Activated naive CD8-positive, alpha-beta T cell (primary cell): ENCODE measurements around the gene SSUH2.
"Not testable (repeated sequence)": the region's sequence is repeated elsewhere in the genome, so short reads cannot be mapped to it uniquely, and the experiment has no call there.

ENCODE experiments used
- H3K27ac Mint-ChIP-seq: one replicate; pipeline ENCODE4 v1.8.0; 2021; ENCODE audit warnings: mixed read lengths
- H3K27me3 Mint-ChIP-seq: one replicate; pipeline ENCODE4 v1.8.0; 2021; ENCODE audit warnings: mixed read lengths
- H3K36me3 Mint-ChIP-seq: one replicate; pipeline ENCODE4 v1.8.0; 2021; ENCODE audit warnings: mixed read lengths
- H3K4me1 Mint-ChIP-seq: one replicate; pipeline ENCODE4 v1.8.0; 2021; ENCODE audit warnings: low read depth, mixed read lengths
- H3K4me3 Mint-ChIP-seq: one replicate; pipeline ENCODE4 v1.8.0; 2021; ENCODE audit warnings: mild to moderate bottlenecking, mixed read lengths
- H3K9me3 Mint-ChIP-seq: one replicate; pipeline ENCODE4 v1.8.0; 2021; ENCODE audit warnings: low read depth, mixed read lengths

SSUH2 gene

DNA sequence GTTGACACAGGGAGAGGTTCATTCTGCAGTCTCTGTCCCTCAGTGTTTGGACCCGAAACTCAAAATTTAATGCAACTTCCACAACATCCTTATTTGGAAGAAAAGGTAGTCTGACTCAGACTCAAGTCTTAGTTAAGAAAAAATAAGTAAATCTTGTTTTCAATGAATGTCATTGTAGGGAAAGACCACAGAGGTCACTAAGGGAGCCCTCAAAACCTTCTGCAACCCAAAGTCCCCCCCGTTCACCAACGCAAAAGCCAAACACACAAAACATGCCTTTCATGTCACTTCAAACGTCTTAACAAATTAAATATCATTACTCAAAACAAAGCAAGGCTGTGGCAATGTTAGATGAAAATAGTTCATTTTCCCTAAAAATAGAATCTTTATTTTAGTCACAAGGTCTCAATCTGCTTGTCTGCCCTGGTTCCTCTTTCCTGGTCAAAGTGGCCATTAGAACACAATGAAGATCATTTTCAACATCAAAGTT lies 20.9 kb upstream of the SSUH2 start:
- H3K36me3 Mint-ChIP-seq = no peaks in the 10 kb centered on the region
- H3K27ac Mint-ChIP-seq = no peak overlapping the region
- no peaks in the 10 kb centered on the region for H3K9me3 Mint-ChIP-seq
- H3K27me3 Mint-ChIP-seq = peaks cover 15% of the 10 kb centered on the region
- no peak overlapping the region for H3K4me3 Mint-ChIP-seq
- H3K4me1 Mint-ChIP-seq = no peaks in the 10 kb centered on the region

- Mint-ChIP-seq H3K4me1 (no peaks in the 10 kb centered on the region), H3K9me3 (no peaks in the 10 kb centered on the region), H3K4me3 (no peak overlapping the region), H3K27ac (no peak overlapping the region), H3K36me3 (no peaks in the 10 kb centered on the region), H3K27me3 (peaks cover 19% of the 10 kb centered on the region)
These were observed 18.8 kb upstream of the SSUH2 start for GRCh38 chr3:8663177-8664061.

- H3K4me1 Mint-ChIP-seq = no peaks in the 10 kb centered on the region
- H3K27me3 Mint-ChIP-seq = peaks cover 19% of the 10 kb centered on the region
- H3K36me3 Mint-ChIP-seq = no peaks in the 10 kb centered on the region
- H3K9me3 Mint-ChIP-seq = no peaks in the 10 kb centered on the region
- H3K4me3 Mint-ChIP-seq = no peak overlapping the region
- H3K27ac Mint-ChIP-seq = no peak overlapping the region
These were observed 18.0 kb upstream of the SSUH2 start for GRCh38 chr3:8662594-8662993.

DNA sequence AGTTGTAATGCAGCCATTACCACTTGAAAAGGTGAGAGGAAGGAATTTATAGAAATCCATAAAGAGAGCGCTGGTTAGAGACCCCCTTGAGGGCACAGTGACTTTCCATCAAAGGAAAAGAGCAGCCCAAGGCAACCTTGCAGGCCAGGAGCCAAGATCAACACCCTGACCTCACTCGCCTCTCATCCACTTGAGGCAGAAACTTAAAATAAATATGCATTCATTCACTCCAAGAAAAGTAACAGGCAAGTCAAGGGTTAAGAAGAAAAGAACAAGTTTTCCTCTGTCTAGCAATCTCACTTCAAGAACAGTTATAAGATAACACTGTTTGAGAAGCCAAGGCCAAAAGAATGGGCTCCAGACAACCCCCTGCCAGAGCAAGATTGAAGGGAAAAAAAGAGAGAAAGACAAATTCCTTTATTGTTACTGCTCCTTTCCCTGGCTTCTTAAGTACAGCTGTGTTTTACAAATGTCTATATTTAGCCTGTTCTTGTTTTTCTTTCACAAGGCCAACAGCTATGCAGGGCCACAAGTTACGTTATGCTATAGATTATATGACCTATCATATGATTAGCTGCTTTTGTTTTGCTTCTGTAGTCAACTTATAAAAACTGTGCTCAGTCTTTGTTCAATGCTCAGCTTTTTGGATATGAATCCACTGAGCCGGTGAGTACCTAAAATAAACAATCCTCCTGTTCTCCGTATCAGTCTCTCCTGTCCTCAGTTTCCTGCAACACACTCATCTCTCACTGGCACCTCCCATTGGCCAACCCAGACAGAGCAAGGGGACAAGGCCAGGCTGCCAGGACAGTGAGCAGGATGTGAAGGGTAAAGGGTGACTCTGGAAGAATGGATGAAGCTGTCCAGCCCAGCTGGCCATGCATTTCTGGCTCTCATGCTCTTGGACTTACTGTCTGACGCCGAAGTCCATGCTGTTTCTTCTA lies 15.8 kb upstream of the SSUH2 start:
- no peaks in the 10 kb centered on the region for H3K4me1 Mint-ChIP-seq
- H3K27ac Mint-ChIP-seq = no peak overlapping the region
- peaks cover 22% of the 10 kb centered on the region for H3K27me3 Mint-ChIP-seq
- no peak overlapping the region for H3K4me3 Mint-ChIP-seq
- no peaks in the 10 kb centered on the region for H3K9me3 Mint-ChIP-seq
- H3K36me3 Mint-ChIP-seq = no peaks in the 10 kb centered on the region

DNA sequence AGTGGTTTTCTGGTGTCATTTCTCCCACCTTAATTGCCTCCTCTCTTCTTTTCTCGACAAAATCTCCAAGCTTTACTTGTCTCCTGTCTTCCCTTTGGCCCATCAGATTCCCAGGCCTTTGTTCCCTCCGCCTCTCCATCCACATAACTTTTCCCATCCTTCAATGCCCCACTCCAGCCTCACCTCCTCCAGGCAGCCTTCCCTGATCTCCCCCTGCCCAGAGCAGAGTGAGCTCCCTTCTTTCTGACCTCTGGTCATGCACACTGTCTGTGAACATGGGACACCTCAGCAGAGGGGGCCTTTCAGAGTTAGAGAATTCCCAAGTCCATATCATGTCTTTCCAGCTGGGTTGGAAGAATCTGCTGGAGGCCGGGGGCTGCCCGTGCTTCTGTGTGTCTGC lies 14.6 kb upstream of the SSUH2 start:
- no peaks in the 10 kb centered on the region for H3K36me3 Mint-ChIP-seq
- no peaks in the 10 kb centered on the region for H3K9me3 Mint-ChIP-seq
- H3K4me1 Mint-ChIP-seq = no peaks in the 10 kb centered on the region
- H3K27ac Mint-ChIP-seq = no peak overlapping the region
- peaks cover 23% of the 10 kb centered on the region for H3K27me3 Mint-ChIP-seq
- H3K4me3 Mint-ChIP-seq = no peak overlapping the region

DNA sequence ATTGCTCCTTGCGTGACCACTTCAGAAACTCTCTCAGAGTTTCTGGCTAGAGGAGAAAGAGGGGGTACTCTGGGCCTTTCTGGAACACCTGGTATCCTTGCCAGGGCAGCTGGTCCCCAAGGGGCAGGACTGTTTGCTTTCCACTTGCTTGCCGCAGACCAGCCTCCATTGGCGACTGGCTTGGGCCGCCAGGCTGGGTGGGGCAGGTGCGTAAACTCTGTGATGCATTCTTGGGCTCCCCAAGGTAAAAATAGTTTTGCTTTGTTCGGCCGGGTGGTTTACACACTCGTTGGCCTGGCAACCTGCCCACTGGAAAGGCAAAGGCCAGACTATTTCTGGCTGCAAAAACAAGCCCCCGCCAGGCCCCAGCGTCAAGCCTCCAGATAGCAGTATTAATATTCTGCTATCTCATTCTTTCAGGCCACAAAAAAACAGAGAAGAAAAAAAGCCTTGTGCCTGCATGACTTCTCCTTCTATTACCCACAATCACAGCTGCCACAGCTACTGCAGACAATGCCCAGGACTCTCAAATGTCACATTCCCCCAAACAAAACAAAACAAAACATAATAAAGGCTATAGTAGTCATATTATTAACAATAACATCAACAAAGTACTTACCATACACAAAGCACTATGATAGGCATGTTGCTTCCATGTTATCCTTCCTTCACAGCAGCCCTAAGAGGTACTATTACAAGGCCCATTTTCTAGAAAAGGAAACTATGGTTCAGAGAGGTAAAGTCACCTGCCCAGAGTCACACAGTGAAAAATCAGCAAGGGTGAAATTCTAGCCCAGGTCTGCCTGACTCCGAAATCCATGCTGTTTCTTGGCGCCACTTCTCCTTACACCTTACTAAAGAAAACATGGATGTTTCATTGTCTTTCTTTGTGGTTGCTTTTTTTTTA lies 14.0 kb upstream of the SSUH2 start:
- Mint-ChIP-seq H3K4me1 (no peaks in the 10 kb centered on the region), H3K27me3 (peaks cover 22% of the 10 kb centered on the region), H3K4me3 (no peak overlapping the region), H3K27ac (no peak overlapping the region), H3K36me3 (no peaks in the 10 kb centered on the region), H3K9me3 (no peaks in the 10 kb centered on the region)

DNA sequence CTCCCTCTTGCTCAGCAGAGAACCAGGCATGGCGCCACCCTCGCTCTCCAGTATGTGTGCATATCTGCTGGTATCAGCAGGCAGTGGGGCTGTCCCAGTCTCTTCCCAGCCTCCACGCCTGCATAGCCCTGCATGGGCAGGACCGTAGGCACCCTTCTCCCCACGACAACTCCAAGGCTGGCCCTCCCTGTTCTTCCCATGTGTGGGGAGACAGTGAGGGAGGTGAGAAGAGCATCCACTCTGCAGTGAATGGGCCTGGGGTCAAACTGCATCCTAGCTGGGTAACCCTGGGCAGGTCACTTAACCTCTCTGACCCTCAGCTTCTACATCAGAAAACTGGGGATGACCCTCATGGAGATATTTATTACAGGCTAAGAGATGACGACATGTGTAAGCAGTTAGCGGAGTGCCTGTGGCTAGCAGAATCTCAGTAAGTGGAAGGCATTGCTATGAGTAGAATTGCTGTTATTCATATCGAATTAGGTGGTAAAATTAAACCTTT lies 13.3 kb upstream of the SSUH2 start:
- Mint-ChIP-seq H3K9me3 (no peaks in the 10 kb centered on the region), H3K4me1 (no peaks in the 10 kb centered on the region), H3K27ac (no peak overlapping the region), H3K36me3 (no peaks in the 10 kb centered on the region), H3K27me3 (peaks cover 22% of the 10 kb centered on the region), H3K4me3 (no peak overlapping the region)

- no peaks in the 10 kb centered on the region for H3K4me1 Mint-ChIP-seq
- H3K27ac Mint-ChIP-seq = no peak overlapping the region
These were observed 11.6 kb upstream of the SSUH2 start for GRCh38 chr3:8656240-8656639.

DNA sequence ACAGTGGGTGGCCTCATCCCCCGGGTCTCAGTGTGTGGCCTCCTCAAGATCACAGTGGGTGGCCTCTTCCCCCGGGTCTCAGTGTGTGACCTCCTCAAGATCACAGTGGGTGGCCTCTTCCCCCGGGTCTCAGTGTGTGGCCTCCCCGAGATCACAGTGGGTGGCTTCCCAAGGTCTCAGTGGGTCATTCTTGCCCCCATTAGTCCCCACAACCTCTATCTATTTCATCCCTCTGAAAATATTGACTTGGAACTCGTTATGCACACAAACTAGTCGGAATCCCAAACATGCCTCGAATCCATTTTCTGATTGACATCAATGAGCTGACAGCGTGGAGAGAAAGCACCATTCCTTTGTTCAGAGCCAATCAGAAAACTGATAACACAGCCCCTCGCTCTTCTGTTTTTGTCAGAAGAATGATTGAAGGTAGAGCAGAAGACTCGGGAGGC lies 10.8 kb upstream of the SSUH2 start:
- Mint-ChIP-seq H3K4me3 (no peak overlapping the region), H3K27me3 (peaks cover 25% of the 10 kb centered on the region), H3K27ac (no peak overlapping the region), H3K36me3 (no peaks in the 10 kb centered on the region), H3K4me1 (no peaks in the 10 kb centered on the region), H3K9me3 (no peaks in the 10 kb centered on the region)

More at GRCh38 chr3:8656240-8656639, 11.6 kb upstream of the SSUH2 start:
- H3K9me3 Mint-ChIP-seq = no peaks in the 10 kb centered on the region
- H3K27me3 Mint-ChIP-seq = peaks cover 27% of the 10 kb centered on the region
- no peaks in the 10 kb centered on the region for H3K36me3 Mint-ChIP-seq
- H3K4me3 Mint-ChIP-seq = no peak overlapping the region

- not testable (repeated sequence) for H3K36me3 Mint-ChIP-seq, H3K27ac Mint-ChIP-seq, H3K9me3 Mint-ChIP-seq, H3K4me3 Mint-ChIP-seq, H3K4me1 Mint-ChIP-seq
- H3K27me3 Mint-ChIP-seq = peaks cover 25% of the 10 kb centered on the region
These were observed 10.2 kb upstream of the SSUH2 start for GRCh38 chr3:8654572-8655329.

GRCh38 chr3:8653800-8654408 lies 9.3 kb upstream of the SSUH2 start:
- no peak overlapping the region for H3K27ac Mint-ChIP-seq
- no peak overlapping the region for H3K4me3 Mint-ChIP-seq
- no peaks in the 10 kb centered on the region for H3K9me3 Mint-ChIP-seq
- H3K27me3 Mint-ChIP-seq = peaks cover 20% of the 10 kb centered on the region
- no peaks in the 10 kb centered on the region for H3K36me3 Mint-ChIP-seq
- no peaks in the 10 kb centered on the region for H3K4me1 Mint-ChIP-seq

- H3K36me3 Mint-ChIP-seq = no peaks in the 10 kb centered on the region
- no peaks in the 10 kb centered on the region for H3K4me1 Mint-ChIP-seq
- H3K27ac Mint-ChIP-seq = no peak overlapping the region
- peaks cover 20% of the 10 kb centered on the region for H3K27me3 Mint-ChIP-seq
- no peak overlapping the region for H3K4me3 Mint-ChIP-seq
- no peaks in the 10 kb centered on the region for H3K9me3 Mint-ChIP-seq
These were observed 7.9 kb upstream of the SSUH2 start for GRCh38 chr3:8652324-8652987.
